Measurements from ENCODE around the gene NHP2.
A peak's percentile ranks its signal among the peaks of the same experiment; 100 is the strongest.

Gene NHP2

GRCh38 chr5:178192244-178192643 is 38.6 kb upstream of the NHP2 start:
- peak in 1 of 2 experiments; percentile 57 for DNase-seq (ENCODE audit: low read depth in 1 of 2, low spot score in 1 of 2)
- in situ Hi-C loops (cut with HindIII; ENCODE audit: low pct_unique_long_range_greater_than_20kb, low sequenced_read_pairs): no loop called here
- no peak for TF ChIP-seq JUND (IDR thresholded peaks at IDR 0.05; ENCODE audit: low read depth)

- DNase-seq (ENCODE audit: low read depth in 1 of 2, low spot score in 1 of 2): no peak
- in situ Hi-C loops (cut with HindIII; ENCODE audit: low pct_unique_long_range_greater_than_20kb, low sequenced_read_pairs): no loop called here
- no peak for TF ChIP-seq JUND (IDR thresholded peaks at IDR 0.05; ENCODE audit: low read depth)
Measured at GRCh38 chr5:178191661-178192060, 38.0 kb upstream of the NHP2 start.

- in situ Hi-C loops (cut with HindIII; ENCODE audit: low pct_unique_long_range_greater_than_20kb, low sequenced_read_pairs): no loop called here
- no peak for TF ChIP-seq JUND (IDR thresholded peaks at IDR 0.05; ENCODE audit: low read depth)
- DNase-seq (ENCODE audit: low read depth in 1 of 2, low spot score in 1 of 2): no peak
Measured at GRCh38 chr5:178189433-178189832, 35.7 kb upstream of the NHP2 start.

- TF ChIP-seq JUND (IDR thresholded peaks at IDR 0.05; ENCODE audit: low read depth): no peak
- no peak for DNase-seq (ENCODE audit: low read depth in 1 of 2, low spot score in 1 of 2)
- in situ Hi-C loops (cut with HindIII; ENCODE audit: low pct_unique_long_range_greater_than_20kb, low sequenced_read_pairs): no loop called here
Measured at GRCh38 chr5:178187014-178187413, 33.3 kb upstream of the NHP2 start, which contains the start of gene GMCL2. Gene GMCL2 (minus strand): TSS chr5:178187371. CDS start chr5:178187299, 72 bp downstream.

- DNase-seq (ENCODE audit: low read depth in 1 of 2, low spot score in 1 of 2): no peak
- in situ Hi-C loops (cut with HindIII; ENCODE audit: low pct_unique_long_range_greater_than_20kb, low sequenced_read_pairs): no loop called here
- no peak for TF ChIP-seq JUND (IDR thresholded peaks at IDR 0.05; ENCODE audit: low read depth)
Measured at GRCh38 chr5:178186427-178186826, 32.7 kb upstream of the NHP2 start.

GRCh38 chr5:178182158-178182876 is 28.6 kb upstream of the NHP2 start:
- in situ Hi-C loops (cut with HindIII; ENCODE audit: low pct_unique_long_range_greater_than_20kb, low sequenced_read_pairs): no loop called here
- DNase-seq (ENCODE audit: low read depth in 1 of 2, low spot score in 1 of 2): no peak
- no peak for TF ChIP-seq JUND (IDR thresholded peaks at IDR 0.05; ENCODE audit: low read depth)

GRCh38 chr5:178180141-178180863 is 26.6 kb upstream of the NHP2 start:
- in situ Hi-C loops (cut with HindIII; ENCODE audit: low pct_unique_long_range_greater_than_20kb, low sequenced_read_pairs): no loop called here
- no peak for TF ChIP-seq JUND (IDR thresholded peaks at IDR 0.05; ENCODE audit: low read depth)
- peak in 1 of 2 experiments; percentile 83 for DNase-seq (ENCODE audit: low read depth in 1 of 2, low spot score in 1 of 2)

- DNase-seq (ENCODE audit: low read depth in 1 of 2, low spot score in 1 of 2): no peak
- TF ChIP-seq JUND (IDR thresholded peaks at IDR 0.05; ENCODE audit: low read depth): no peak
- in situ Hi-C loops (cut with HindIII; ENCODE audit: low pct_unique_long_range_greater_than_20kb, low sequenced_read_pairs): no loop called here
Measured at GRCh38 chr5:178177569-178177968, 23.9 kb upstream of the NHP2 start.

- no peak for DNase-seq (ENCODE audit: low read depth in 1 of 2, low spot score in 1 of 2)
- TF ChIP-seq JUND (IDR thresholded peaks at IDR 0.05; ENCODE audit: low read depth): no peak
- in situ Hi-C loops (cut with HindIII; ENCODE audit: low pct_unique_long_range_greater_than_20kb, low sequenced_read_pairs): no loop called here
Measured at GRCh38 chr5:178176791-178177190, 23.1 kb upstream of the NHP2 start.

- no peak for TF ChIP-seq JUND (IDR thresholded peaks at IDR 0.05; ENCODE audit: low read depth)
- no peak for DNase-seq (ENCODE audit: low read depth in 1 of 2, low spot score in 1 of 2)
- in situ Hi-C loops (cut with HindIII; ENCODE audit: low pct_unique_long_range_greater_than_20kb, low sequenced_read_pairs): no loop called here
Measured at GRCh38 chr5:178174456-178174855, 20.8 kb upstream of the NHP2 start.

- in situ Hi-C loops (cut with HindIII; ENCODE audit: low pct_unique_long_range_greater_than_20kb, low sequenced_read_pairs): no loop called here
- TF ChIP-seq JUND (IDR thresholded peaks at IDR 0.05; ENCODE audit: low read depth): no peak
- no peak for DNase-seq (ENCODE audit: low read depth in 1 of 2, low spot score in 1 of 2)
Measured at GRCh38 chr5:178170455-178170854, 16.8 kb upstream of the NHP2 start.

GRCh38 chr5:178165581-178165980 is 11.9 kb upstream of the NHP2 start:
- in situ Hi-C loops (cut with HindIII; ENCODE audit: low pct_unique_long_range_greater_than_20kb, low sequenced_read_pairs): no loop called here
- TF ChIP-seq JUND (IDR thresholded peaks at IDR 0.05; ENCODE audit: low read depth): no peak

More at GRCh38 chr5:178165581-178165980, 11.9 kb upstream of the NHP2 start:
- no peak for DNase-seq (ENCODE audit: low read depth in 1 of 2, low spot score in 1 of 2)
